Measurements from ENCODE around the gene PPP1R13B.

DNA sequence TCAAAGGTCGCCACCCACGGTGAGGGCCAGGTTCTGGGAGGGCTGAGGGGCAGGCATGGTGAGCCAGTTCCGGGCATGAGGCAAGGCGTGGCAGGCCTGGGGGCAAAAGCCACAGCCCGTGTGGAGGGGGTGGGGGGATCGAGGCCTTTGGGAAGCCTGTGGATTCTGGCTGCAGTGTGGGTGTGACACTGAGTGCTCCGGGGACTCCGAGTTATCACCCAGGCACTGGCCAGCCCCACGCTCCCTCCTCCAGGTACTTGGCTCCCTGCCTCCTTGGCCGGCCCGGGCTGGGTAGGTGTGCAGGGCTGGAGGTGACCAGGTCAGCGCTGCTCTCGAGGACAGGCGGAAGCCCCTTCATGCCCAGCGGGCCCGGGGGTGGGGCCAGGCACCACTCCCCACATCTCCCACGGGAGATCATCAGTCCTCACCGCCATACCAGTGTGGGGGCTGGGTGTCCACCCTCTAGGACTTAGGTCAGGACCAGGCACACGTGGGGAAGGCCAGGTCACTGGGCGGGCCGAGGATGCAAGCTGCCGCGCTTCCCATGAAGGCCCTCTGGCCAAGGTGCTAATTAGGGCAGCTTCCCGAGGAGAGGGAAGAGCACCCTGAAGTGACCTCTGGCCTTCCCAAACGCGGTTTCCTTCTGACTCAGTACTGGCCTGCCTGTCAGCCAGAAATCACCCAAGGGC, 46.8 kb upstream of the PPP1R13B start:
- no peak for TF ChIP-seq ZBTB20 (tag by site-specific recombination; IDR thresholded peaks at IDR 0.05)
- no peak for TF ChIP-seq ZNF701 (tag by site-specific recombination; IDR thresholded peaks at IDR 0.05)
- TF ChIP-seq ZNF791 (tag by site-specific recombination; IDR thresholded peaks at IDR 0.05) = no peak
- TF ChIP-seq KLF1 (tag by site-specific recombination; IDR thresholded peaks at IDR 0.05) = no peak
- TF ChIP-seq ZNF585B (tag by site-specific recombination; IDR thresholded peaks at IDR 0.05) = no peak

All from HEK293 (cell line).